ENCODE results near the gene TLE1. TPM values are rescaled to one million over a fixed set of nuclear protein-coding genes. Genes with fewer than 3 reads are reported as not detected.

TLE1 gene
- total RNA-seq, 4 donors from 2014 or later = 52.3 to 125 (median 76.8) TPM

DNA sequence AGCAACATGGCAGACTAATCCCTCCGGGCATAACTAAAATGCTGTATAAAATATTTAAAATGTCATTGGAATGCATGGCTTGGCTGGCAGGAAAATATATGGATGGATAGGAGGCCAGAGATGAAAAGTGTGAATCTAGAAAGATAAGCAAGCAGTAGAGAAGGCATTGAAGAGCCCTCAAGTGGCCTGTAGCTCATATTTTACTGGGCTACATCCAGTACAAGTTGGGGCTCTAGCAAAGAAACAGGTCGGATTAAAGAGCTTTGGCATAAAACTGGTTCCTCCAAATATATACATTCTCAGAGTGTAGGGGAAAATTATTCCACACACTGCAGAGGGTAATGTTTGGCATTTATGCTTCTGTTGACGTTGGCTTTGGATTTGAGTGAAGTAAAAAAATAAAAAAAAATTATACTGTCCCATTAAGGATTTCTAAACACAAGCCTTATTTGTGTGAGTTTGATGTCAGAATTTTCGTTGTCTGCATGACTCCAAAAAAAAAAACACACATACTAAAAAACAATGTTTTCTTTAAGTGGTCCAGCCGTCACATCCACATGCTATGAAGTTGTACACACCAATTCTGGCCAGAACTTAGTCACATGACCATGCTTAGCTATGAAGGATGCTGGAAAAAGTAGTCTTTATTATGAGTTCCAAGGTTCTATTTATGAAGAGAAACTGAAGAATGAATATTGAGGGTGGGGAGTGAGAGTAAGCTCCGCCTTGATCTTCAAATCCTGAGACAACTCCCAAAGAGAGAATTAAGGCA, 147.0 kb downstream of the TLE1 start:
- Histone ChIP-seq H3K4me1 (no peaks in the 10 kb centered on the region), H3K27me3 (no peaks in the 10 kb centered on the region), H3K36me3 (no peaks in the 10 kb centered on the region), H3K9me3 (no peaks in the 10 kb centered on the region), H3K4me3 (no peak overlapping the region), H3K27ac (replicated peaks in 1 of 4) (no peak overlapping the region)
- intact Hi-C loops (cut with DNase I) = no loop called here
- WGBS = 67% methylated on average over 6 of the region's 6 CpGs
- no peak for TF ChIP-seq EP300 (IDR thresholded peaks at IDR 0.05)
- TF ChIP-seq POLR2AphosphoS5 (IDR thresholded peaks at IDR 0.05) = no peak
- TF ChIP-seq, protein P1, sequence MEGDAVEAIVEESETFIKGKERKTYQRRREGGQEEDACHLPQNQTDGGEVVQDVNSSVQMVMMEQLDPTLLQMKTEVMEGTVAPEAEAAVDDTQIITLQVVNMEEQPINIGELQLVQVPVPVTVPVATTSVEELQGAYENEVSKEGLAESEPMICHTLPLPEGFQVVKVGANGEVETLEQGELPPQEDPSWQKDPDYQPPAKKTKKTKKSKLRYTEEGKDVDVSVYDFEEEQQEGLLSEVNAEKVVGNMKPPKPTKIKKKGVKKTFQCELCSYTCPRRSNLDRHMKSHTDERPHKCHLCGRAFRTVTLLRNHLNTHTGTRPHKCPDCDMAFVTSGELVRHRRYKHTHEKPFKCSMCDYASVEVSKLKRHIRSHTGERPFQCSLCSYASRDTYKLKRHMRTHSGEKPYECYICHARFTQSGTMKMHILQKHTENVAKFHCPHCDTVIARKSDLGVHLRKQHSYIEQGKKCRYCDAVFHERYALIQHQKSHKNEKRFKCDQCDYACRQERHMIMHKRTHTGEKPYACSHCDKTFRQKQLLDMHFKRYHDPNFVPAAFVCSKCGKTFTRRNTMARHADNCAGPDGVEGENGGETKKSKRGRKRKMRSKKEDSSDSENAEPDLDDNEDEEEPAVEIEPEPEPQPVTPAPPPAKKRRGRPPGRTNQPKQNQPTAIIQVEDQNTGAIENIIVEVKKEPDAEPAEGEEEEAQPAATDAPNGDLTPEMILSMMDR (IDR thresholded peaks at IDR 0.05) = no peak
- no peak for TF ChIP-seq POLR2A (IDR thresholded peaks at IDR 0.05; ENCODE audit: low read depth)
- DNase-seq (ENCODE audit: extremely low spot score) = no peak

DNA sequence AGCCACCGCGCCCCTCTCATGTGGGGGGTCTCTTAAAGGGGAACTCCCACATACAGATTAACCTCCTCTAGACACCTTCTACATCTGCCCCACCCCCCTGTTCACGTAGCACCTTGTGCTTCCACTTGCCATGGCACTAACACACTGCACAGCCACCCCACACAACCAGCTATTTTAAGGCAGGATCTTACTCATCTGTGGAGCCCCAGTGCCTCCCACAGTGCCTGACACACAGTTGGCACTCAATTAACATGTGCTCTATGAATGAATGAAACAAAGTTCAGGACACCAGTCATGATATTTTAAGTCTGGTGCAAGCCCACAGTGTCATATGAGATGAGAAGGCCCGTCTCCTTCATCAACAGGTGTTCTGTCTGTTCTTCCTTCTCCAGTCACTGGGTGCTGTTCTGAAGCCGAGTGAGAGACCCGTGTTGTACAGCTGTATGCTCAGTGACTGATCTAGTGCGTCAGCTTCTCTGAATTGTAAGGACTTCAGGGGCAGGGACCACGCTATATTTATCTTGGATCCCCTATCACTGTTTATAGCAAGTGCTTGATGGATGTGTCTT, 149.1 kb downstream of the TLE1 start:
- Histone ChIP-seq H3K4me1 (no peaks in the 10 kb centered on the region), H3K27me3 (no peaks in the 10 kb centered on the region), H3K4me3 (no peak overlapping the region), H3K9me3 (no peaks in the 10 kb centered on the region), H3K27ac (replicated peaks in 1 of 4) (no peak overlapping the region), H3K36me3 (no peaks in the 10 kb centered on the region)
- intact Hi-C loops (cut with DNase I) = no loop called here
- TF ChIP-seq, protein P1 (IDR thresholded peaks at IDR 0.05) = no peak
- TF ChIP-seq EP300 (IDR thresholded peaks at IDR 0.05) (no peak), POLR2AphosphoS5 (IDR thresholded peaks at IDR 0.05) (no peak), POLR2A (IDR thresholded peaks at IDR 0.05; ENCODE audit: low read depth) (no peak)
- DNase-seq (ENCODE audit: extremely low spot score) = no peak
- WGBS = 96% methylated on average over 8 of the region's 8 CpGs

DNA sequence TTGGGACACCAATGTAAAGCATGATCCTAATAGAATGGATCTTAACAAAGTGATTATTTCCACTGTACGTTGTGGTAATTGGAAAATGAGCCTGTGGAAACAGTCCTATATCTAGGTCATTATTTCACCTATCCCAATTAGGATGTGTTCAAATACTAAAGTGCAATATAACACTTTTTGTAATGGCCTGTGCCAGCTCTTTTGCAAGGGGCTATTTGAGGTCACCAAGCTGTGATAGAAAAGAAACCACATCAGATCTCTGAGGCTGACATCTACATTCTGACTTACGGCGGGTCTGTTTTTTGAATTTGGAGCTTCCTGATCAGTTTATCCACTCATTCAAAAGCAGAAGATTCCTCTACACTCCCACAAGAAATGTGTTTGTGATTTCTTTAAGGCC, 150.0 kb downstream of the TLE1 start:
- Histone ChIP-seq H3K9me3 (no peaks in the 10 kb centered on the region), H3K27me3 (no peaks in the 10 kb centered on the region), H3K27ac (replicated peaks in 1 of 4) (no peak overlapping the region), H3K4me3 (no peak overlapping the region), H3K4me1 (no peaks in the 10 kb centered on the region), H3K36me3 (no peaks in the 10 kb centered on the region)
- 95% methylated on average over 3 of the region's 3 CpGs for WGBS
- TF ChIP-seq, protein P1 (IDR thresholded peaks at IDR 0.05) = no peak
- no peak for TF ChIP-seq POLR2A (IDR thresholded peaks at IDR 0.05; ENCODE audit: low read depth)
- TF ChIP-seq EP300 (IDR thresholded peaks at IDR 0.05) = no peak
- no peak for TF ChIP-seq POLR2AphosphoS5 (IDR thresholded peaks at IDR 0.05)
- no peak for DNase-seq (ENCODE audit: extremely low spot score)
- intact Hi-C loops (cut with DNase I) = no loop called here

DNA sequence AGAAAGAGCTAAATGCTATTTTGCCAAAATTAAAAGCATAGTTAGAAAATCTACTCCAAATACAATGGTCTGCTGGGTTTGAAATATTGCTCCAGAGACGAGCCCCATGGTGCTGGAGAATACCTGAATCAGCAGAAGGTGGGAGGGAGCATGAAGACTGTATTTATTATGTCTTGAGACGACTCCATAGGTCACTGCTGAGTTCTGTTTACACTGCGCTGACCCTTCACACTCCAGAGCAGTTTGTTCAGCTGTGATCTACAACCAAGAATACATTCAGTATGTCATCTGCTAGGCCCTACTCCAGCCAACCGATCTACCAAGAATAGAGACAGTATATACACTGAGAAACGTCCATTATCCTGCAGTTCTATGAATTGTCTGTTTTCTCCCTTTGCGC, 150.5 kb downstream of the TLE1 start:
- no peaks in the 10 kb centered on the region for H3K4me1 ChIP-seq
- H3K27me3 ChIP-seq = no peaks in the 10 kb centered on the region
- H3K36me3 ChIP-seq = no peaks in the 10 kb centered on the region
- no peaks in the 10 kb centered on the region for H3K9me3 ChIP-seq
- no peak for DNase-seq (ENCODE audit: extremely low spot score)
- no peak overlapping the region for H3K27ac ChIP-seq (replicated peaks in 1 of 4)
- WGBS = 85% methylated on average over 6 of the region's 6 CpGs
- no peak overlapping the region for H3K4me3 ChIP-seq
- TF ChIP-seq EP300 (IDR thresholded peaks at IDR 0.05) = no peak
- no peak for TF ChIP-seq POLR2AphosphoS5 (IDR thresholded peaks at IDR 0.05)
- no peak for TF ChIP-seq POLR2A (IDR thresholded peaks at IDR 0.05; ENCODE audit: low read depth)
- TF ChIP-seq, protein P1 (IDR thresholded peaks at IDR 0.05) = no peak
- intact Hi-C loops (cut with DNase I) = no loop called here
